Neutrophil (primary cell): ENCODE results near the gene TMEM273.

Source experiments
- H3K27ac ChIP-seq: fragments of 200-600 bp; sonication (generic); 2 replicates; pipeline ENCODE4 v1.5.1; 2016; ENCODE audit warnings: mild to moderate bottlenecking, moderate library complexity
- H3K27me3 ChIP-seq: fragments of 200-600 bp; sonication (generic); 2 replicates; pipeline ENCODE4 v1.6.0; 2016; ENCODE audit warnings: mild to moderate bottlenecking
- H3K36me3 ChIP-seq: fragments of 200-600 bp; sonication (generic); 2 replicates; pipeline ENCODE4 v1.5.1; 2017
- H3K4me1 ChIP-seq, 2 experiments: fragments of 200-600 bp in 1 of 2; sonication (generic) in 1 of 2; 1 replicate in 1 of 2; 2 replicates in 1 of 2; pipeline versions ENCODE4 v1.5.1 to v1.6.1; 2013 to 2016; ENCODE audit warnings: low read depth in 1 of 2, low read length in 1 of 2, mild to moderate bottlenecking in 1 of 2, moderate library complexity in 1 of 2; ENCODE audit not compliant: control insufficient read depth in 1 of 2, insufficient read depth in 1 of 2
- H3K4me3 ChIP-seq, 2 experiments: fragments of 200-600 bp in 1 of 2; sonication (generic) in 1 of 2; 1 replicate in 1 of 2; 2 replicates in 1 of 2; pipeline ENCODE4 v1.5.1; 2013 to 2016; ENCODE audit warnings: low read depth in 1 of 2, low read length in 1 of 2, mild to moderate bottlenecking in 1 of 2, moderate library complexity in 1 of 2
- H3K9me3 ChIP-seq: fragments of 200-600 bp; sonication (generic); 2 replicates; pipeline ENCODE4 v1.5.1; 2016
- TF ChIP-seq, protein P1 (sequence below): fragments of 200-600 bp; sonication (generic); IDR thresholded peaks from 2 replicates; pipeline ENCODE4 v1.5.1; 2016; ENCODE audit warnings: antibody characterized with exemption

The TMEM273 gene

DNA sequence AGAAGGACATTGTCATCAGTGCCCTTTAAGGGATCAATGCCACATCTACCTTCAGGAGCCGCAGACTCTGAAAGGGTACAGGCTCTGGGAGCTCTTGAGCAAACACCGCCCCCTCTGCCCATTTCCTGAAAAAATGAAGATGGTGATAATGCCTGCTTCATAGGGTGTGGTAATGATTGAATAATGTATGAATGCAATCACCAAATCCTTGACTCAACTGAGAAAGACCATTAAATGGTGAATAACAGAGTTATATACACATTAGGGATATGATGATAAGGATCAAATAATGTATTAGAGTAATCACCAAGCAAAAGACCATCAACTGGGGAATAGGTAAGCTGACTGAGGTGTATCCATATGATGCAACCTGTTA is 55.8 kb downstream of the TMEM273 start:
- no peak overlapping the region for H3K4me3 ChIP-seq
- H3K36me3 ChIP-seq = no peaks in the 10 kb centered on the region
- TF ChIP-seq, protein P1, sequence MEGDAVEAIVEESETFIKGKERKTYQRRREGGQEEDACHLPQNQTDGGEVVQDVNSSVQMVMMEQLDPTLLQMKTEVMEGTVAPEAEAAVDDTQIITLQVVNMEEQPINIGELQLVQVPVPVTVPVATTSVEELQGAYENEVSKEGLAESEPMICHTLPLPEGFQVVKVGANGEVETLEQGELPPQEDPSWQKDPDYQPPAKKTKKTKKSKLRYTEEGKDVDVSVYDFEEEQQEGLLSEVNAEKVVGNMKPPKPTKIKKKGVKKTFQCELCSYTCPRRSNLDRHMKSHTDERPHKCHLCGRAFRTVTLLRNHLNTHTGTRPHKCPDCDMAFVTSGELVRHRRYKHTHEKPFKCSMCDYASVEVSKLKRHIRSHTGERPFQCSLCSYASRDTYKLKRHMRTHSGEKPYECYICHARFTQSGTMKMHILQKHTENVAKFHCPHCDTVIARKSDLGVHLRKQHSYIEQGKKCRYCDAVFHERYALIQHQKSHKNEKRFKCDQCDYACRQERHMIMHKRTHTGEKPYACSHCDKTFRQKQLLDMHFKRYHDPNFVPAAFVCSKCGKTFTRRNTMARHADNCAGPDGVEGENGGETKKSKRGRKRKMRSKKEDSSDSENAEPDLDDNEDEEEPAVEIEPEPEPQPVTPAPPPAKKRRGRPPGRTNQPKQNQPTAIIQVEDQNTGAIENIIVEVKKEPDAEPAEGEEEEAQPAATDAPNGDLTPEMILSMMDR = no peak
- H3K27me3 ChIP-seq = no peaks in the 10 kb centered on the region
- no peak overlapping the region for H3K27ac ChIP-seq
- H3K4me1 ChIP-seq = peaks cover 5 to 7% of the 10 kb centered on the region in 2 experiments
- H3K9me3 ChIP-seq = no peaks in the 10 kb centered on the region

GRCh38 chr10:49131507-49132361 is 56.5 kb downstream of the TMEM273 start:
- H3K36me3 ChIP-seq = no peaks in the 10 kb centered on the region
- H3K27ac ChIP-seq = no peak overlapping the region
- H3K9me3 ChIP-seq = no peaks in the 10 kb centered on the region
- no peak overlapping the region for H3K4me3 ChIP-seq
- TF ChIP-seq, protein P1 = no peak
- no peaks in the 10 kb centered on the region for H3K27me3 ChIP-seq
- peaks cover 5 to 7% of the 10 kb centered on the region in 2 experiments for H3K4me1 ChIP-seq

DNA sequence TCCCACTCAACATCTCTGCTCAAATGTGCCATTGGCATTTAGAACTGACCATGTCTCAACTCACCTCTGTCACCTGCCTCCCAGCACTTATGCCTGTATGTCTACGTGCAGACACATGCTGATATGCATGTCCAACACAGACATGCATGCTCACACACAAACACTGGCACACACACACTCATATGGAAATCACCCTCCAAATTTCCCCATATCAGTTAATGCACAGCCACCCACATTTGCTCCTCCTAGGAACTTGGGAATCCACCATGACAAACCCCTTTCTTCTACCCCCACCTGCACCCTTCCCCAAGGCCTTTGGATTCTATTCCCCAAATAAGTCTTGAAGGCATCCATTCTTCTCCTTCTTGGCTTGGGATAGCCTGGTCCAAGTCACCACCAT is 58.8 kb downstream of the TMEM273 start:
- TF ChIP-seq, protein P1 = no peak
- no peak overlapping the region for H3K27ac ChIP-seq

DNA sequence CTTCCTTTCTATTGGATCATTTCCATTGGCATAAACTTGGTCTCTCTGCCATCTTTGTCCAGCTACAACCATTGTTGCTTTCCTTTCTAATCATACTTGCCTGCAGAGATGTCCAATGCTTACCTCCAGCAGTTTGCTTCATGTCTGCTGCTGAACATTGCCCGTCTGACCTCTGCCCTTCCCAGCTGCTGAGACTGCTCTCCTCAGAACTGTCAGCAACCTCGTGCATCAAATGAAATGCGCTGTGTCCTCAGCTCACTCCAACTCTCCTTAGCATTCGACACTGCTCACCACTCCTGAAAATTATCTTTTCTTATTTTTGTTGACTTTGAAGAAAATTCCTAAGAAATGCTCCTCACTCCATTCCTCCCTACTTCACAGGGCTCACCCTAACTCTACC is 59.3 kb downstream of the TMEM273 start:
- Histone ChIP-seq H3K4me1 (no peaks in the 10 kb centered on the region), H3K27ac (no peak overlapping the region), H3K4me3 (no peak overlapping the region), H3K27me3 (no peaks in the 10 kb centered on the region), H3K9me3 (no peaks in the 10 kb centered on the region), H3K36me3 (no peaks in the 10 kb centered on the region)
- TF ChIP-seq, protein P1 = no peak

More for the DNA sequence above, 58.8 kb downstream of the TMEM273 start:
- H3K36me3 ChIP-seq = no peaks in the 10 kb centered on the region
- H3K9me3 ChIP-seq = no peaks in the 10 kb centered on the region
- no peak overlapping the region for H3K4me3 ChIP-seq
- H3K4me1 ChIP-seq = peaks cover 2 to 4% of the 10 kb centered on the region in 2 experiments
- no peaks in the 10 kb centered on the region for H3K27me3 ChIP-seq

DNA sequence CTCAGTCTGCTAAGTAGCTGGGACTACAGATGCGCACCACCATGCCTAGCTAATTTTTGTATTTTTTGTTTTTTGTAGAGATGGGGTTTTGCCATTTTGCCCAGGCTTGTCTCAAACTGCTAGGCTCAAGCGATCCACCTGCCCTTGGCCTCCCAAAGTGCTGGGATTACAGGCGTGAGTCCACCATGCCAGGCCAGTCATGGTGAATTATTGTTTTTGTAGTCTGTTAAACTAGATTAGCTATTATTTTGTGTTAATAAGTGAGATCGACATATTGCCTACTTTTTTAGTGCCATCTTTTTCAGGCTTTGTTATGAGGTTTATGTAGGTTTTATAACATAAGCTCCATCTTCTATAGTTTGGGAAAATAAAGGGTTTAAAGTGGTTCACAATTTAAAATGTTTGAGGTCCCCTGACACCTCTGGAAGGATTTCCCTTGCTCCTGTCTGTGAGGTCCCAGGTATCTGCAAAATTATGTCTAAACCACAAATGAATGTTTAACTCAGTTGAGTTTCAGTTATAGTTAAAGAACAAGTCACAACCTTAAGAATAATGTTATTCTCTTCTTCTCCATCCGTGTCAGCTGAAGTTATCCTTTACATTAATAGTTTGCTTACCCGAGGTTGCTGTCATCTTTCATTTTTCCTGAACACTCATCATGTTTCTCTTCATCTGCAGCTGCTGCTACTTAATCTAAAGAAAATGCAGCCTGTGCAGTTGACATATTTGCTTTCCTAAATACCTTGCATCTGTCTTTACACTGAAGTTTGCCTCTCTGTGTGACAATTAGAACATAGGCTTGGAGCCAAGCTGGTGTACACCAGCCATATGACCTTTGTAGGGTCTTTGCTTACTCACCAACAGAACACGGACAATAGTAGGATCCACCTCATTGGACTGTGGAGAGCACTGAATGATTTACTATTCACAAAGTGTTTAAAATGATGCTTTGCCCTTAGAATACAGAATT is 63.9 kb downstream of the TMEM273 start:
- no peaks in the 10 kb centered on the region for H3K9me3 ChIP-seq

More for the DNA sequence above, 63.9 kb downstream of the TMEM273 start:
- H3K4me3 ChIP-seq = no peak overlapping the region
- H3K27me3 ChIP-seq = no peaks in the 10 kb centered on the region
- H3K27ac ChIP-seq = no peak overlapping the region
- TF ChIP-seq, protein P1 = no peak
- no peaks in the 10 kb centered on the region for H3K4me1 ChIP-seq
- H3K36me3 ChIP-seq = no peaks in the 10 kb centered on the region
